Fibroblast of pulmonary artery (primary cell): ENCODE data around the gene MCL1.
A peak's percentile ranks its signal among the peaks of the same experiment; 100 is the strongest.

Source experiments
- DNase-seq: peaks from one replicate; pipeline ENCODE4 v3.0.0-alpha.2; 2010; ENCODE audit warnings: low read depth
- H3K4me3 ChIP-seq: replicated peaks from 2 replicates; pipeline ENCODE4 v1.5.1; 2011; ENCODE audit warnings: low read depth, mild to moderate bottlenecking, control low read depth, low read length, moderate library complexity
- TF ChIP-seq, protein P1 (sequence below): IDR thresholded peaks from 2 replicates; pipeline ENCODE4 v1.5.1; 2011; ENCODE audit warnings: mild to moderate bottlenecking, control low read depth, low read length, inconsistent platforms; ENCODE audit errors: missing control alignments

The MCL1 gene

GRCh38 chr1:150537732-150538684, 41.4 kb downstream of the MCL1 start:
- no peak overlapping the region for H3K4me3 ChIP-seq
- peak; percentile 84 for DNase-seq
- TF ChIP-seq, protein P1, sequence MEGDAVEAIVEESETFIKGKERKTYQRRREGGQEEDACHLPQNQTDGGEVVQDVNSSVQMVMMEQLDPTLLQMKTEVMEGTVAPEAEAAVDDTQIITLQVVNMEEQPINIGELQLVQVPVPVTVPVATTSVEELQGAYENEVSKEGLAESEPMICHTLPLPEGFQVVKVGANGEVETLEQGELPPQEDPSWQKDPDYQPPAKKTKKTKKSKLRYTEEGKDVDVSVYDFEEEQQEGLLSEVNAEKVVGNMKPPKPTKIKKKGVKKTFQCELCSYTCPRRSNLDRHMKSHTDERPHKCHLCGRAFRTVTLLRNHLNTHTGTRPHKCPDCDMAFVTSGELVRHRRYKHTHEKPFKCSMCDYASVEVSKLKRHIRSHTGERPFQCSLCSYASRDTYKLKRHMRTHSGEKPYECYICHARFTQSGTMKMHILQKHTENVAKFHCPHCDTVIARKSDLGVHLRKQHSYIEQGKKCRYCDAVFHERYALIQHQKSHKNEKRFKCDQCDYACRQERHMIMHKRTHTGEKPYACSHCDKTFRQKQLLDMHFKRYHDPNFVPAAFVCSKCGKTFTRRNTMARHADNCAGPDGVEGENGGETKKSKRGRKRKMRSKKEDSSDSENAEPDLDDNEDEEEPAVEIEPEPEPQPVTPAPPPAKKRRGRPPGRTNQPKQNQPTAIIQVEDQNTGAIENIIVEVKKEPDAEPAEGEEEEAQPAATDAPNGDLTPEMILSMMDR, result peak; percentile 12

GRCh38 chr1:150536836-150537731, 42.3 kb downstream of the MCL1 start:
- no peak for DNase-seq
- no peak overlapping the region for H3K4me3 ChIP-seq
- TF ChIP-seq, protein P1, result no peak

GRCh38 chr1:150535511-150536287, 43.7 kb downstream of the MCL1 start:
- no peak overlapping the region for H3K4me3 ChIP-seq
- no peak for DNase-seq
- TF ChIP-seq, protein P1, result no peak

- TF ChIP-seq, protein P1, result no peak
- no peak overlapping the region for H3K4me3 ChIP-seq
- no peak for DNase-seq
These were observed 45.4 kb downstream of the MCL1 start for GRCh38 chr1:150534002-150534401.

DNA sequence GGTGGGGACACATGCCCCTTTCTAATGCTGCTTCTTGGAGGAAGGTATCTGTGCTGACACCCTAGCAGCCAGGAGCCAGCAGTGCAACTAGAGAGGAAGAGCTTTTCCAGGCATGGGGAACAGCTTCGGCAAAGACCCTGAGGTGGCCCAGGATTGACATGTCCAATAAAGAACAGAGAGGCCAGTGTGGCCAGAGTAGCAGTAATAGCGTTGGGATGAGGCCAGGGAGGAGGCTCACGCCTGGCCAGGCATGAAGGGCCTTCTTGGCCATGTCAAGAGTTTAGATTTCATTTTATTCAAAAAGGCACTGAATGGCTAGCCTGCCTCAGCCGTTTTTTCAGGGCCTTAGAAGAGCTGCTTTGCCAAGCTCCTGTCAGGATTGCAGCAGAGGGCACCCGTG, 46.5 kb downstream of the MCL1 start:
- no peak overlapping the region for H3K4me3 ChIP-seq
- no peak for DNase-seq
- TF ChIP-seq, protein P1, result no peak

DNA sequence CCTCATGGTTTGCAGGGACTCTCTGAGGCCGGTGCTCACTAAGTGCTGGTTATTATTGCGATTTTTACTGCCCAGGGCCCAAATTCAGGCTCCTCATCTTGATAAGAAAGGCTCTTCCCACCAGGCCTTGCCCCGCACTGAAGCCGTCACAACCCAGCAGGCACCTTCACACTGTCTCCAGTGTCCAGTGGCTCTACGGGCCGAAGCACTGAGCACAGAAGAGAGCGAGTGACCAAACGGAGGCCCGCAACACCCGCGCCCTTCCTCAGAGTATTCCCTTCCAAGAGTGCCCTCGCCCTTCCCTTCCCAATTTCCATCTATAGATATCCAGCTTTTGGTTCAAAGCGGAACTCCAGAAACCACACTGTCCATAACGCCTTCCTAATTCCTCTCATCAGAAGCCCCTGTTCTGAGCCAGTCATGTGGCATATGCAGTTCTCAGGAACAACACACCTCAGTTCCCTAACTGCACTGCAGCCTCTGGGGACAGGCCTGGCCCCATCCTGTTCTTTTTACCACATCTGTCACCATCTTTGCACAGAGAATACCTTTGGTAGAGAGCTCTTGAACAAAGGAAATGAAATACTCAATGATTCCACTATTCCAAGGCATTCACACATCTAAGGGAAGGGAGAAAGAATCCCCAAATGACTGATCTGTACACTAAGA, 48.8 kb downstream of the MCL1 start:
- TF ChIP-seq, protein P1, result no peak
- no peak overlapping the region for H3K4me3 ChIP-seq
- DNase-seq, result no peak
